HL-60 (cell line): ENCODE data around the gene BTNL8.

Source experiments
- SPI1 ChIP-seq: IDR thresholded peaks from 2 replicates; pipeline ENCODE4 v1.6.1; 2012; ENCODE audit warnings: low read depth, mild to moderate bottlenecking, borderline replicate concordance
- TF ChIP-seq, protein P1 (sequence below): IDR thresholded peaks from one replicate; pipeline ENCODE4 v1.5.1; 2011; ENCODE audit warnings: low read length, control low read depth, inconsistent platforms; ENCODE audit not compliant: insufficient read depth
- TF ChIP-seq, protein P2 (sequence below): IDR thresholded peaks from 2 replicates; pipeline ENCODE4 v1.6.1; 2012; ENCODE audit warnings: low read depth; ENCODE audit not compliant: insufficient replicate concordance

DNA sequence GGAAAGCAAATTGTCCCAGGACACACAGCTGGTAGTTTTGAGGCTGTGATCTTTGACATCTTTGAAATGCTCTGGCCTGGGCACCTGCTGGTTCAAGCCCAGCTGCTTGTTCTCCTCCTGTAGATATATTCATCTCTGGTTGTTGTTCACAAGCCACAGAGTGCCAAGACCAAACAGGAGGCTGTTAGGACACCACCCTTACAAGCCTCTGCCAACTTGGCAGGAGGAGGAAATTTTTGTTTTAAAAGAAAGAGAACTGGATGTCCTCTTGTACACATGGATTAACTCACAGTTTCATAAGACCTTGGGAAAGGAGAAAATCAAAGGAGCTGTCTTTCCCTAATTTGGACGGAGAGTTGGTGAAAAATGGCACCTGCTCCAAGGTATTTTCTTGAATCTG lies 29.4 kb upstream of the BTNL8 start:
- TF ChIP-seq, protein P1, sequence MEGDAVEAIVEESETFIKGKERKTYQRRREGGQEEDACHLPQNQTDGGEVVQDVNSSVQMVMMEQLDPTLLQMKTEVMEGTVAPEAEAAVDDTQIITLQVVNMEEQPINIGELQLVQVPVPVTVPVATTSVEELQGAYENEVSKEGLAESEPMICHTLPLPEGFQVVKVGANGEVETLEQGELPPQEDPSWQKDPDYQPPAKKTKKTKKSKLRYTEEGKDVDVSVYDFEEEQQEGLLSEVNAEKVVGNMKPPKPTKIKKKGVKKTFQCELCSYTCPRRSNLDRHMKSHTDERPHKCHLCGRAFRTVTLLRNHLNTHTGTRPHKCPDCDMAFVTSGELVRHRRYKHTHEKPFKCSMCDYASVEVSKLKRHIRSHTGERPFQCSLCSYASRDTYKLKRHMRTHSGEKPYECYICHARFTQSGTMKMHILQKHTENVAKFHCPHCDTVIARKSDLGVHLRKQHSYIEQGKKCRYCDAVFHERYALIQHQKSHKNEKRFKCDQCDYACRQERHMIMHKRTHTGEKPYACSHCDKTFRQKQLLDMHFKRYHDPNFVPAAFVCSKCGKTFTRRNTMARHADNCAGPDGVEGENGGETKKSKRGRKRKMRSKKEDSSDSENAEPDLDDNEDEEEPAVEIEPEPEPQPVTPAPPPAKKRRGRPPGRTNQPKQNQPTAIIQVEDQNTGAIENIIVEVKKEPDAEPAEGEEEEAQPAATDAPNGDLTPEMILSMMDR = no peak
- TF ChIP-seq, protein P2, sequence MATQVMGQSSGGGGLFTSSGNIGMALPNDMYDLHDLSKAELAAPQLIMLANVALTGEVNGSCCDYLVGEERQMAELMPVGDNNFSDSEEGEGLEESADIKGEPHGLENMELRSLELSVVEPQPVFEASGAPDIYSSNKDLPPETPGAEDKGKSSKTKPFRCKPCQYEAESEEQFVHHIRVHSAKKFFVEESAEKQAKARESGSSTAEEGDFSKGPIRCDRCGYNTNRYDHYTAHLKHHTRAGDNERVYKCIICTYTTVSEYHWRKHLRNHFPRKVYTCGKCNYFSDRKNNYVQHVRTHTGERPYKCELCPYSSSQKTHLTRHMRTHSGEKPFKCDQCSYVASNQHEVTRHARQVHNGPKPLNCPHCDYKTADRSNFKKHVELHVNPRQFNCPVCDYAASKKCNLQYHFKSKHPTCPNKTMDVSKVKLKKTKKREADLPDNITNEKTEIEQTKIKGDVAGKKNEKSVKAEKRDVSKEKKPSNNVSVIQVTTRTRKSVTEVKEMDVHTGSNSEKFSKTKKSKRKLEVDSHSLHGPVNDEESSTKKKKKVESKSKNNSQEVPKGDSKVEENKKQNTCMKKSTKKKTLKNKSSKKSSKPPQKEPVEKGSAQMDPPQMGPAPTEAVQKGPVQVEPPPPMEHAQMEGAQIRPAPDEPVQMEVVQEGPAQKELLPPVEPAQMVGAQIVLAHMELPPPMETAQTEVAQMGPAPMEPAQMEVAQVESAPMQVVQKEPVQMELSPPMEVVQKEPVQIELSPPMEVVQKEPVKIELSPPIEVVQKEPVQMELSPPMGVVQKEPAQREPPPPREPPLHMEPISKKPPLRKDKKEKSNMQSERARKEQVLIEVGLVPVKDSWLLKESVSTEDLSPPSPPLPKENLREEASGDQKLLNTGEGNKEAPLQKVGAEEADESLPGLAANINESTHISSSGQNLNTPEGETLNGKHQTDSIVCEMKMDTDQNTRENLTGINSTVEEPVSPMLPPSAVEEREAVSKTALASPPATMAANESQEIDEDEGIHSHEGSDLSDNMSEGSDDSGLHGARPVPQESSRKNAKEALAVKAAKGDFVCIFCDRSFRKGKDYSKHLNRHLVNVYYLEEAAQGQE = no peak
- TF ChIP-seq SPI1 = no peak
